K562 (cell line): ENCODE data around the gene EIF2S3B. TPM values are rescaled to one million over a fixed set of nuclear protein-coding genes. Genes with fewer than 3 reads are reported as not detected.

Source experiments
- ATAC-seq: fragments of 200-7000 bp; cut with Tn5 transposase; 3 replicates; pipeline ENCODE4 v1.9.1; 2020; ENCODE audit warnings: moderate library complexity
- BruUV-seq: library from RNA; stranded (reverse); fragments of 400-500 nt; replicated peaks from 2 replicates; lab custom pipeline; 2021; lab: Mats Ljungman, UMichigan
- CTCF ChIA-PET: fragments of 300-600 bp; formaldehyde crosslinking; extraction: SDS; loops from one replicate; lab custom pipeline; 2021; ENCODE audit warnings: low intra/inter-chr PET ratio; lab: Yijun Ruan, JAX
- POLR2A ChIA-PET: fragments of 300-600, 350-650 bp; sonication (Branson Sonifier 250); formaldehyde crosslinking; extraction: SDS; loops from one replicate; lab custom pipeline; 2021; ENCODE audit warnings: antibody characterized with exemption, inconsistent platforms; lab: Yijun Ruan, JAX
- DNase-seq, 4 experiments: peaks; one replicate each; pipeline versions ENCODE4 v3.0.0 to v3.0.0-alpha.2; 2011 to 2018; ENCODE audit warnings: low spot score in 3 of 4, mixed read lengths in 3 of 4; ENCODE audit errors: extremely low read depth in 1 of 4
- FAIRE-seq: peaks from 2 replicates; lab custom pipeline; 2011; peaks lifted over from hg19 to GRCh38; lab: Jason Lieb, UNC
- H2AFZ ChIP-seq: 2 replicates; pipeline ENCODE4 v1.6.0; 2011; ENCODE audit warnings: low read depth, low read length, control low read depth, inconsistent platforms
- H3K27ac ChIP-seq: fragments of 200-600 bp; 3 replicates; pipeline ENCODE4 v1.8.0; 2011; ENCODE audit warnings: low read depth, mild to moderate bottlenecking, control low read depth, inconsistent platforms, low read length, moderate library complexity, mixed read lengths; ENCODE audit errors: extremely low read depth
- H3K27me3 ChIP-seq, 2 experiments: fragments of 300-600 bp in 1 of 2; 2 replicates in 1 of 2; 3 replicates in 1 of 2; pipeline versions ENCODE4 v1.6.0 to v1.8.0; 2011; ENCODE audit warnings: inconsistent platforms in 2 of 2, low read length in 2 of 2, mild to moderate bottlenecking in 1 of 2, mixed read lengths in 1 of 2, moderate library complexity in 1 of 2; ENCODE audit not compliant: control insufficient read depth in 2 of 2, insufficient read depth in 2 of 2
- H3K36me3 ChIP-seq: fragments of 300-600 bp; 3 replicates; pipeline ENCODE4 v1.8.0; 2011; ENCODE audit warnings: mild to moderate bottlenecking, low read length, inconsistent platforms; ENCODE audit not compliant: control insufficient read depth, insufficient read depth
- H3K4me1 ChIP-seq, 2 experiments: fragments of 200-600 bp in 1 of 2; replicated peaks in 1 of 2; 2 replicates in 1 of 2; 3 replicates in 1 of 2; pipeline versions ENCODE4 v1.5.1 to v1.8.0; 2011; ENCODE audit warnings: inconsistent platforms in 2 of 2, low read length in 2 of 2, mild to moderate bottlenecking in 1 of 2, mixed read lengths in 1 of 2, moderate library complexity in 1 of 2; ENCODE audit not compliant: control insufficient read depth in 2 of 2, insufficient read depth in 2 of 2
- H3K4me2 ChIP-seq: 2 replicates; pipeline ENCODE4 v1.6.1; 2011; ENCODE audit warnings: low read length, control low read depth, inconsistent platforms, mixed read lengths; ENCODE audit not compliant: insufficient read depth
- H3K4me3 ChIP-seq: fragments of 200-600 bp; sonication (generic), shearing (Covaris generic); 2 replicates; pipeline ENCODE4 v1.5.1; 2016; ENCODE audit warnings: control low read depth, inconsistent platforms
- H3K79me2 ChIP-seq: fragments of 200-600 bp; 3 replicates; pipeline ENCODE4 v1.8.0; 2011; ENCODE audit warnings: low read length, inconsistent platforms; ENCODE audit not compliant: control insufficient read depth, insufficient read depth
- H3K9ac ChIP-seq, 2 experiments: 2 replicates each; pipeline versions ENCODE4 v1.6.0 to v1.6.1; 2011; ENCODE audit warnings: low read depth in 2 of 2, low read length in 2 of 2, control low read depth in 1 of 2, inconsistent platforms in 1 of 2, mild to moderate bottlenecking in 1 of 2, mixed read lengths in 1 of 2; ENCODE audit not compliant: insufficient read depth in 1 of 2
- H3K9me1 ChIP-seq: one replicate; pipeline ENCODE4 v1.6.0; 2011; ENCODE audit warnings: inconsistent platforms, mild to moderate bottlenecking, low read length, moderate library complexity; ENCODE audit not compliant: control insufficient read depth, insufficient read depth
- H3K9me3 ChIP-seq: replicated peaks from 2 replicates; pipeline ENCODE4 v1.5.1; 2011; ENCODE audit warnings: low read depth, low read length, inconsistent platforms; ENCODE audit not compliant: control insufficient read depth, insufficient read depth
- H4K20me1 ChIP-seq: replicated peaks from 2 replicates; pipeline ENCODE4 v1.6.1; 2011; ENCODE audit warnings: low read length, inconsistent platforms, mixed read lengths; ENCODE audit not compliant: control insufficient read depth, insufficient read depth
- FIP1L1 ChIP-seq: fragments of 200-400 bp; formaldehyde crosslinking; IDR thresholded peaks from 2 replicates; pipeline ENCODE4 v1.6.1; 2018; ENCODE audit warnings: mild to moderate bottlenecking, low read depth, low read length; ENCODE audit not compliant: poor library complexity, severe bottlenecking
- FOXA3 ChIP-seq, 2 experiments: fragments of 450-650 bp in 1 of 2; sonication (generic) in 1 of 2; formaldehyde crosslinking; IDR thresholded peaks in 1 of 2; conservative IDR thresholded peaks in 1 of 2; 2 replicates each; pipeline versions ENCODE4 v1.4.0 to v1.8.0; 2020 to 2022; ENCODE audit warnings: mild to moderate bottlenecking in 2 of 2, missing genetic modification reagents in 1 of 2
- HNRNPLL ChIP-seq: fragments of 200-400 bp; formaldehyde crosslinking; IDR thresholded peaks from 2 replicates; pipeline ENCODE4 v1.6.1; 2017; ENCODE audit warnings: low read length, low read depth, mild to moderate bottlenecking; ENCODE audit not compliant: poor library complexity, severe bottlenecking
- JUNB ChIP-seq: fragments of 450-650 bp; formaldehyde crosslinking; conservative IDR thresholded peaks from 2 replicates; pipeline ENCODE4 v1.4.0; 2020; ENCODE audit warnings: mild to moderate bottlenecking
- MTA1 ChIP-seq: fragments of 450-650 bp; IDR thresholded peaks from 2 replicates; pipeline ENCODE4 v1.6.1; 2017; ENCODE audit warnings: borderline replicate concordance
- PHF21A ChIP-seq: fragments of 450-650 bp; IDR thresholded peaks from 2 replicates; pipeline ENCODE4 v1.6.1; 2017; ENCODE audit warnings: low read depth, borderline replicate concordance
- SUPT5H ChIP-seq: fragments of 450-650 bp; IDR thresholded peaks from 2 replicates; pipeline ENCODE4 v1.6.1; 2016
- TGIF2 ChIP-seq: sonication (generic); formaldehyde crosslinking; IDR thresholded peaks from 2 replicates; pipeline ENCODE4 v1.8.1; 2022; ENCODE audit warnings: mild to moderate bottlenecking, missing genetic modification reagents, moderate library complexity
- ZKSCAN3 ChIP-seq: fragments of 250-450 bp; sonication (Bioruptor Pico); IDR thresholded peaks from 2 replicates; pipeline ENCODE4 v1.4.0; 2020
- ZNF263 ChIP-seq: sonication (generic); formaldehyde crosslinking; IDR thresholded peaks from 2 replicates; pipeline ENCODE4 v1.8.0; 2022; ENCODE audit warnings: mild to moderate bottlenecking, missing genetic modification reagents, borderline replicate concordance
- WGBS: fragments of 100-300 bp; shearing (Covaris generic); methylation state at CpG from one replicate; pipeline ENCODE4 v1.1.6; 2016; ENCODE audit warnings: low coverage, mixed read lengths; ENCODE audit not compliant: insufficient coverage; ENCODE audit errors: missing lambda C conversion rate; 5-methylcytosine and 5-hydroxymethylcytosine counted together
- in situ Hi-C: fragments of 300-500 bp; cut with MboI; formaldehyde crosslinking; loops from 4 replicates; pipeline ENCODE4 v1.15.0; 2018; ENCODE audit warnings: inconsistent platforms, mixed read lengths
- intact Hi-C: fragments of 100-400 bp; cut with micrococcal nuclease; formaldehyde crosslinking; loops from 2 replicates; pipeline ENCODE4 v1.14.2; 2022
- polyA plus RNA-seq, 8 experiments: library from polyadenylated mRNA; depleted of rRNA in 4 of 8; stranded (reverse) in 5 of 8; unstranded in 3 of 8; fragments of >200 nt; fragmentation: Nextera tagmentation in 2 of 8; fragmentation: Illumina TruSeq in 1 of 8; extraction: Ambion mirVana in 2 of 8; extraction: Trizol in 1 of 8; gene quantifications; 2 replicates each; pipeline versions ENCODE4 v1.2.1 to v1.2.3, GENCODE V29; 2011 to 2014; ENCODE audit warnings: inconsistent platforms in 1 of 8, missing spikeins in 1 of 8
- total RNA-seq, 7 experiments: library from RNA; depleted of rRNA in 6 of 7; stranded (reverse); fragments of >200 nt in 6 of 7; fragmentation: Illumina TruSeq in 2 of 7; extraction: Trizol in 2 of 7; gene quantifications; 2 replicates each; pipeline versions ENCODE4 v1.2.1 to v1.2.3, GENCODE V29; 2011 to 2021; ENCODE audit warnings: low replicate concordance in 1 of 7
- TF ChIP-seq, protein P1 (sequence below): sonication (generic); IDR thresholded peaks from 2 replicates; pipeline ENCODE4 v1.6.1; 2016
- TF ChIP-seq, protein P2 (sequence below): fragments of 450-650 bp; IDR thresholded peaks from 2 replicates; pipeline ENCODE4 v1.6.1; 2016
- TF ChIP-seq, protein P3 (sequence below): fragments of 450-650 bp; formaldehyde crosslinking; IDR thresholded peaks from 2 replicates; pipeline ENCODE4 v1.4.0; 2022; ENCODE audit warnings: mild to moderate bottlenecking, moderate library complexity

EIF2S3B gene
- total and polyA plus RNA-seq, 9 of the 15 experiments (the other 6 are each of a cell fraction or from before 2014, with no cell fraction given): 0.45 to 5.1 (median 2.0) TPM

DNA sequence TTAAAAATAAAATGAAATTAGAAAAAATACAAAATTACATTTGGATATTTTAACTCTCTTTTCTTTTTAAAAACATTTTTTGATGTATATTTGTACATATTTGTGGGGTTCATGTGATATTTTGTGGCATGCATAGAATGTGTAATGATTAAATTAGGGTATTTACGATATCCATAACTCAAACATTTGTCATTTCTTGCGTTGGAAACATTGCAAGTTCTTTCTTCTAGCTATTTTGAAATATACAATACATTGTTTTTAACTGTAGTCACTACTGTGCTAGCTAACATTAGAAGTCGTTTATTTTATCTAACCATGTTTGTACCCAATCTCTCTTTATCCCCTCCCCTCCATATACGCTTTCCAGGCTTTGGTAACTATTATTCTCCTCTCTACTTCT lies 13.9 kb upstream of the EIF2S3B start:
- H3K79me2 ChIP-seq: no peaks in the 10 kb centered on the region
- H3K4me3 ChIP-seq: no peak overlapping the region
- no peak for TF ChIP-seq FOXA3 (CRISPR knock-in tag; conservative IDR thresholded peaks at IDR 0.05 in 1 of 2, IDR thresholded peaks at IDR 0.05 in 1 of 2)
- TF ChIP-seq ZNF263 (CRISPR knock-in tag): no peak
- no peak for TF ChIP-seq ZKSCAN3
- H3K9ac ChIP-seq: no peak overlapping the region
- H3K27ac ChIP-seq: no peak overlapping the region
- H3K36me3 ChIP-seq: no peaks in the 10 kb centered on the region
- WGBS: 14% methylated on average over 4 of the region's 4 CpGs
- DNase-seq: no peak
- CTCF ChIA-PET: no interaction called here
- H2AFZ ChIP-seq: no peak overlapping the region
- POLR2A ChIA-PET: no interaction called here
- intact Hi-C loops (no loop called here), in situ Hi-C loops (no loop called here)
- H3K9me1 ChIP-seq: no peaks in the 10 kb centered on the region
- no peaks in the 10 kb centered on the region for H3K27me3 ChIP-seq
- BruUV-seq: no TSS peak
- no peak for ATAC-seq
- FAIRE-seq: no peak
- H3K4me1 ChIP-seq: no peaks in the 10 kb centered on the region
- no peak overlapping the region for H3K4me2 ChIP-seq
- H4K20me1 ChIP-seq: no peaks in the 10 kb centered on the region
- H3K9me3 ChIP-seq: no peaks in the 10 kb centered on the region

DNA sequence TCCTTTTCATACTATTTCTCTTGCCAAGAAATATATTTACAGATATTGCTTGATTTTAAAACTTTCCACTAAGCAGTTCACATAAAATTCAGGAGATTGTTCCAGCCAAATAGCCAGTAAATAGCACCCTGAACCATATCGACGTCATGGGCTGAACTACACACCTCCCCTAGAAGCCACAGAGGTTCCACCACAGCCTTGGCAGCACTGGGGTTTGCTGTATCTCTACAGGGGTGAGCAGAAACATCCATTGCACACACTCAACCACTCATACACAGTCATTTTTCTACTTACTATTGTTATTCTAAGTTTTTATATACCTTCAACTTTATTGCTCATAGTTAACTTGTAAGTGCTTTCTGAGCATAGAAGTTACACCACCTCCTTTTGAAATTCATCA lies 8.1 kb upstream of the EIF2S3B start:
- no peak for DNase-seq
- no peaks in the 10 kb centered on the region for H3K4me1 ChIP-seq
- no peak for FAIRE-seq
- ChIA-PET CTCF (no interaction called here), POLR2A (interaction anchor here (0.6 kb wide), 1 partner anchor 285 kb away, joined by 3 read pairs; the partner anchor contains the start of gene GABARAPL1)
- H3K36me3 ChIP-seq: no peaks in the 10 kb centered on the region
- no peak overlapping the region for H2AFZ ChIP-seq
- H3K27ac ChIP-seq: no peak overlapping the region
- no peaks in the 10 kb centered on the region for H4K20me1 ChIP-seq
- H3K9me1 ChIP-seq: no peaks in the 10 kb centered on the region
- TF ChIP-seq, protein P1, sequence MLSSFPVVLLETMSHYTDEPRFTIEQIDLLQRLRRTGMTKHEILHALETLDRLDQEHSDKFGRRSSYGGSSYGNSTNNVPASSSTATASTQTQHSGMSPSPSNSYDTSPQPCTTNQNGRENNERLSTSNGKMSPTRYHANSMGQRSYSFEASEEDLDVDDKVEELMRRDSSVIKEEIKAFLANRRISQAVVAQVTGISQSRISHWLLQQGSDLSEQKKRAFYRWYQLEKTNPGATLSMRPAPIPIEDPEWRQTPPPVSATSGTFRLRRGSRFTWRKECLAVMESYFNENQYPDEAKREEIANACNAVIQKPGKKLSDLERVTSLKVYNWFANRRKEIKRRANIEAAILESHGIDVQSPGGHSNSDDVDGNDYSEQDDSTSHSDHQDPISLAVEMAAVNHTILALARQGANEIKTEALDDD: no peak
- no peak for TF ChIP-seq FIP1L1
- TF ChIP-seq HNRNPLL: no peak
- TF ChIP-seq TGIF2 (CRISPR knock-in tag): no peak
- TF ChIP-seq SUPT5H: no peak
- no peak for TF ChIP-seq MTA1
- no peak for TF ChIP-seq JUNB
- TF ChIP-seq PHF21A: no peak
- TF ChIP-seq, protein P2, sequence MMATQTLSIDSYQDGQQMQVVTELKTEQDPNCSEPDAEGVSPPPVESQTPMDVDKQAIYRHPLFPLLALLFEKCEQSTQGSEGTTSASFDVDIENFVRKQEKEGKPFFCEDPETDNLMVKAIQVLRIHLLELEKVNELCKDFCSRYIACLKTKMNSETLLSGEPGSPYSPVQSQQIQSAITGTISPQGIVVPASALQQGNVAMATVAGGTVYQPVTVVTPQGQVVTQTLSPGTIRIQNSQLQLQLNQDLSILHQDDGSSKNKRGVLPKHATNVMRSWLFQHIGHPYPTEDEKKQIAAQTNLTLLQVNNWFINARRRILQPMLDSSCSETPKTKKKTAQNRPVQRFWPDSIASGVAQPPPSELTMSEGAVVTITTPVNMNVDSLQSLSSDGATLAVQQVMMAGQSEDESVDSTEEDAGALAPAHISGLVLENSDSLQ: no peak
- TF ChIP-seq, protein P3, sequence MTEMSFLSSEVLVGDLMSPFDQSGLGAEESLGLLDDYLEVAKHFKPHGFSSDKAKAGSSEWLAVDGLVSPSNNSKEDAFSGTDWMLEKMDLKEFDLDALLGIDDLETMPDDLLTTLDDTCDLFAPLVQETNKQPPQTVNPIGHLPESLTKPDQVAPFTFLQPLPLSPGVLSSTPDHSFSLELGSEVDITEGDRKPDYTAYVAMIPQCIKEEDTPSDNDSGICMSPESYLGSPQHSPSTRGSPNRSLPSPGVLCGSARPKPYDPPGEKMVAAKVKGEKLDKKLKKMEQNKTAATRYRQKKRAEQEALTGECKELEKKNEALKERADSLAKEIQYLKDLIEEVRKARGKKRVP (CRISPR knock-in tag): no peak
- TF ChIP-seq, all 486 proteins: peak for 0
- ATAC-seq: no peak
- no peaks in the 10 kb centered on the region for H3K9me3 ChIP-seq
- H3K9ac ChIP-seq: no peak overlapping the region
- H3K27me3 ChIP-seq: no peaks in the 10 kb centered on the region; a peak in 1 of 5 replicates
- no TSS peak for BruUV-seq
- no peak overlapping the region for H3K4me3 ChIP-seq
- H3K4me2 ChIP-seq: no peak overlapping the region
- H3K79me2 ChIP-seq: no peaks in the 10 kb centered on the region
- intact Hi-C loops (loop anchor here (5.0 kb wide), 1 partner anchor 260 kb away; no protein-coding TSS in a partner anchor), in situ Hi-C loops (no loop called here)
- 11% methylated on average over 2 of the region's 2 CpGs for WGBS
